Lung (tissue), 12 donors: ENCODE results near the gene MS4A6E. TPM values are rescaled to one million over a fixed set of nuclear protein-coding genes. Genes with fewer than 3 reads are reported as not detected.
A peak's percentile ranks its signal among the peaks of the same experiment; 100 is the strongest.

Source experiments
- ATAC-seq: fragments of 200-7000 bp; cut with Tn5 transposase; one replicate; pipeline ENCODE4 v1.9.1; 2020; ENCODE audit warnings: moderate number of reproducible peaks; ENCODE audit not compliant: insufficient read depth, low FRiP score
- DNase-seq, 3 donors: peaks; one replicate each; pipeline ENCODE4 v3.0.0-alpha.2; 2013 to 2017
- H3K27ac ChIP-seq, 2 donors: one replicate each; pipeline ENCODE4 v1.5.1; 2013; ENCODE audit warnings: mild to moderate bottlenecking in 2 of 2, moderate library complexity in 2 of 2, control low read depth in 1 of 2, inconsistent platforms in 1 of 2, low read depth in 1 of 2, low read length in 1 of 2
- H3K27me3 ChIP-seq, 3 donors: one replicate each; pipeline ENCODE4 v1.5.1; 2013; ENCODE audit warnings: low read length in 2 of 3; ENCODE audit not compliant: control insufficient read depth in 3 of 3, insufficient read depth in 3 of 3
- H3K36me3 ChIP-seq, 4 donors: one replicate each; pipeline ENCODE4 v1.5.1; 2013; ENCODE audit warnings: low read length in 4 of 4, mild to moderate bottlenecking in 1 of 4, moderate library complexity in 1 of 4; ENCODE audit not compliant: control insufficient read depth in 4 of 4, insufficient read depth in 4 of 4
- H3K4me1 ChIP-seq, 5 donors: one replicate each; pipeline ENCODE4 v1.5.1; 2013; ENCODE audit warnings: low read length in 5 of 5, mild to moderate bottlenecking in 2 of 5, moderate library complexity in 1 of 5; ENCODE audit not compliant: control insufficient read depth in 5 of 5, insufficient read depth in 5 of 5
- H3K4me3 ChIP-seq: one replicate; pipeline ENCODE4 v1.5.1; 2013; ENCODE audit warnings: mild to moderate bottlenecking, control low read depth, moderate library complexity
- H3K9ac ChIP-seq, 2 donors: one replicate each; pipeline ENCODE4 v1.5.1; 2013; ENCODE audit warnings: low read length in 2 of 2, control low read depth in 1 of 2; ENCODE audit not compliant: insufficient read depth in 1 of 2
- H3K9me3 ChIP-seq, 4 donors: one replicate each; pipeline ENCODE4 v1.5.1; 2013; ENCODE audit warnings: low read length in 3 of 4, mild to moderate bottlenecking in 1 of 4, moderate library complexity in 1 of 4; ENCODE audit not compliant: control insufficient read depth in 4 of 4, insufficient read depth in 3 of 4
- WGBS, 2 donors: extraction: QIAGEN DNeasy Blood & Tissue Kit; methylation state at CpG; one replicate each; pipeline ENCODE4 v1.1.7; 2013; 5-methylcytosine and 5-hydroxymethylcytosine counted together
- polyA plus RNA-seq, 2 donors: library from polyadenylated mRNA; stranded (reverse); fragments of 200-250 nt; gene quantifications; one replicate each; pipeline ENCODE4 v1.2.1, GENCODE V29; 2013
- total RNA-seq, 2 donors: library from RNA; depleted of rRNA in 1 of 2; stranded (reverse); fragments of >200 nt in 1 of 2; gene quantifications; one replicate each; pipeline ENCODE4 v1.2.1, GENCODE V29; 2014 to 2021
- TF ChIP-seq, protein P1 (sequence below): IDR thresholded peaks from 2 replicates; pipeline ENCODE4 v1.5.1; 2012; ENCODE audit warnings: mild to moderate bottlenecking; ENCODE audit errors: control extremely low read depth, extremely low read depth
- donor health status: control.
- donor health status: control.
- donor health status: Bipolar disorder and iron deficiency.
- donor health status: healthy.
- donor health status: DM: yes; HTN: yes; CAD: no.

The MS4A6E gene
- total and polyA plus RNA-seq, 4 donors, result 0.63 to 2.6 (median 1.0) TPM; not detected in 1

GRCh38 chr11:60375316-60375715 is 48.3 kb downstream of the MS4A6E start:
- Histone ChIP-seq H3K27me3 (no peaks in the 10 kb centered on the region), H3K9ac (no peak overlapping the region), H3K9me3 (peaks cover 0 to 2% (median 0%) of the 10 kb centered on the region in 4 donors), H3K36me3 (no peaks in the 10 kb centered on the region), H3K4me3 (no peak overlapping the region), H3K27ac (no peak overlapping the region), H3K4me1 (peaks cover 0 to 2% (median 0%) of the 10 kb centered on the region in 5 donors)
- no peak for ATAC-seq
- TF ChIP-seq, protein P1, sequence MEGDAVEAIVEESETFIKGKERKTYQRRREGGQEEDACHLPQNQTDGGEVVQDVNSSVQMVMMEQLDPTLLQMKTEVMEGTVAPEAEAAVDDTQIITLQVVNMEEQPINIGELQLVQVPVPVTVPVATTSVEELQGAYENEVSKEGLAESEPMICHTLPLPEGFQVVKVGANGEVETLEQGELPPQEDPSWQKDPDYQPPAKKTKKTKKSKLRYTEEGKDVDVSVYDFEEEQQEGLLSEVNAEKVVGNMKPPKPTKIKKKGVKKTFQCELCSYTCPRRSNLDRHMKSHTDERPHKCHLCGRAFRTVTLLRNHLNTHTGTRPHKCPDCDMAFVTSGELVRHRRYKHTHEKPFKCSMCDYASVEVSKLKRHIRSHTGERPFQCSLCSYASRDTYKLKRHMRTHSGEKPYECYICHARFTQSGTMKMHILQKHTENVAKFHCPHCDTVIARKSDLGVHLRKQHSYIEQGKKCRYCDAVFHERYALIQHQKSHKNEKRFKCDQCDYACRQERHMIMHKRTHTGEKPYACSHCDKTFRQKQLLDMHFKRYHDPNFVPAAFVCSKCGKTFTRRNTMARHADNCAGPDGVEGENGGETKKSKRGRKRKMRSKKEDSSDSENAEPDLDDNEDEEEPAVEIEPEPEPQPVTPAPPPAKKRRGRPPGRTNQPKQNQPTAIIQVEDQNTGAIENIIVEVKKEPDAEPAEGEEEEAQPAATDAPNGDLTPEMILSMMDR, result no peak
- DNase-seq, result no peak
- 95% methylated on average over 3 of the region's 3 CpGs for WGBS, 2 donors

DNA sequence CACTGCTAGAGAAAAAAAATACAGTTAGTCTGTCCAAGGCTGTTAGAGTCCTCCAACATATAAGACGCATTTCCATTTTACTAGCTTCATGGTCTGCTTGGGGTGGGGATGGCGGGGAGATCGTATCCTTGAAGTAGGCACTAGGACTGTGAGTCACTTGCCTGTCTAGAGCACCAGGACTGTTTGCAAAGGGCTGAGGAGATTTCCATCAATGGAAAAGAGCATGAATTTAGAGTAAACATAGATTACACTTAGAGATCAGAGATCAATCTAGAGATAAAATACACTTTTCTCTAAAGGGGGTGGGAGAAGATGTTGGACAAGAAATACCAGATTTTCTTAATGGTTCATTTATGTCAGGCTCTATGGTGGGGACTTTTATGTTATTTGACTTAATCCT is 49.5 kb downstream of the MS4A6E start:
- no peak for ATAC-seq
- 70 to 89% methylated on average over 3 of the region's 3 CpGs for WGBS, 2 donors
- Histone ChIP-seq H3K36me3 (no peaks in the 10 kb centered on the region), H3K27ac (no peak overlapping the region), H3K9ac (no peak overlapping the region), H3K4me1 (peaks cover 0 to 2% (median 0%) of the 10 kb centered on the region in 5 donors), H3K27me3 (no peaks in the 10 kb centered on the region), H3K4me3 (no peak overlapping the region), H3K9me3 (peaks cover 0 to 2% (median 0%) of the 10 kb centered on the region in 4 donors)
- DNase-seq, result no peak
- TF ChIP-seq, protein P1, result no peak

DNA sequence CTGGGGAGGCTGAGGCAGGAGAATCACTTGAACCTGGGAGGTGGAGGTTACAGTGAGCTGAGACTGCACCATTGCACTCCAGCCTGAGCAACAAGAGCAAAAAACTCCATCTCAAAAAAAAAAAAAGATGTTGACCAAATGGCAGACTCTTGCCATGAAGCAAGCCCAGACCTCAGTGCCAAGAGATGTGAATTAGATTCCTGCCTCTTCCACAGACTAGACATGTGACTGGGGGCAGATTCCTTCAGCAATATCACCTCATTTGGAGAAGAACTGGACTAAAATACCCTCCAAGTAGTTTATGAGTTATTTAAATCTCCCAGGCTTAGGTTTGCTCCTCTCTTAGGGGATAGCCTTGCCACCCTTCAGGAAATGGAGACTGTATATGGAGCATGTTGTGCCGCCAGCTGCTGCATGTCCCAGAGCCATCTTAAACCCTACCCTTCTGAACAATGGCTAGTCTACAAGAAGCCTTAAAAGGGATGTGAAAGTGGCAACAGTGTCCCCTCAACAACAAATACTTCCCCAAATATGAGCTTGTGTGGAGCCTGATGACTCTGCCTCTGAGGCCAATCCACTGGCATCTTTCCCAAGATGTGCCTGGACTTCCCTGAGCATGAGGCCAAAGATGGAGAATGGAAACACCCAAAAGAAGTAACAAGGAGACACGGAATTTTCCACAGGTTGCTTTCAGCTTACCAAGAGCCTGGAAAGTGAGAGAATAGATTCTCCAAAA is 50.5 kb downstream of the MS4A6E start:
- no peak overlapping the region for H3K9ac ChIP-seq
- TF ChIP-seq, protein P1, result no peak
- H3K4me1 ChIP-seq, result peaks cover 0 to 4% (median 0%) of the 10 kb centered on the region in 5 donors
- H3K4me3 ChIP-seq, result no peak overlapping the region
- H3K9me3 ChIP-seq, result peaks cover 0 to 2% (median 0%) of the 10 kb centered on the region in 4 donors
- WGBS, 2 donors, result 55 to 77% methylated on average over 2 of the region's 2 CpGs
- ATAC-seq (peak; percentile 63), DNase-seq (peak in 2 of 3 donors; percentile 25 to 28)
- peak overlapping the region in 1 of 2 donors; percentile 58 for H3K27ac ChIP-seq
- H3K36me3 ChIP-seq, result no peaks in the 10 kb centered on the region
- no peaks in the 10 kb centered on the region for H3K27me3 ChIP-seq
